Right atrium auricular region (tissue), 2 donors: Measurements from ENCODE around the gene TMEM51. TPM values are rescaled to one million over a fixed set of nuclear protein-coding genes. Genes with fewer than 3 reads are reported as not detected.

ENCODE experiments used
- DNase-seq: peaks from one replicate; pipeline ENCODE4 v3.0.0-alpha.2; 2019; ENCODE audit warnings: low spot score
- H3K27ac ChIP-seq, 2 donors: fragments of 200-600 bp; sonication (generic); 1 replicate in 1 of 2; 2 replicates in 1 of 2; pipeline ENCODE4 v1.5.1; 2016 to 2019
- H3K27me3 ChIP-seq, 2 donors: fragments of 200-600 bp; sonication (generic); one replicate each; pipeline versions ENCODE4 v1.5.1 to v1.6.0; 2017 to 2019
- H3K36me3 ChIP-seq: fragments of 200-600 bp; sonication (generic); one replicate; pipeline ENCODE4 v1.5.1; 2016
- H3K4me1 ChIP-seq, 2 donors: fragments of 200-600 bp; sonication (generic); one replicate each; pipeline versions ENCODE4 v1.5.1 to v1.6.0; 2017 to 2019
- H3K4me3 ChIP-seq, 2 donors: fragments of 200-600 bp; sonication (generic); 1 replicate in 1 of 2; 2 replicates in 1 of 2; pipeline ENCODE4 v1.5.1; 2017 to 2019; ENCODE audit warnings: mild to moderate bottlenecking in 1 of 2, moderate library complexity in 1 of 2
- H3K9me3 ChIP-seq, 2 donors: fragments of 200-600 bp; sonication (generic); one replicate each; pipeline ENCODE4 v1.5.1; 2019
- CTCF ChIP-seq, 2 donors: fragments of 200-600 bp; sonication (generic); IDR thresholded peaks; one replicate each; pipeline ENCODE4 v1.5.1; 2019; ENCODE audit warnings: antibody characterized with exemption in 2 of 2
- total RNA-seq, 2 donors: library from RNA; depleted of rRNA; stranded (reverse); fragments of >200 nt; gene quantifications; one replicate each; pipeline ENCODE4 v1.1.0, GENCODE V29; 2016

Gene TMEM51
- total RNA-seq, 2 donors from 2014 or later: 3.2 to 6.6 TPM

DNA sequence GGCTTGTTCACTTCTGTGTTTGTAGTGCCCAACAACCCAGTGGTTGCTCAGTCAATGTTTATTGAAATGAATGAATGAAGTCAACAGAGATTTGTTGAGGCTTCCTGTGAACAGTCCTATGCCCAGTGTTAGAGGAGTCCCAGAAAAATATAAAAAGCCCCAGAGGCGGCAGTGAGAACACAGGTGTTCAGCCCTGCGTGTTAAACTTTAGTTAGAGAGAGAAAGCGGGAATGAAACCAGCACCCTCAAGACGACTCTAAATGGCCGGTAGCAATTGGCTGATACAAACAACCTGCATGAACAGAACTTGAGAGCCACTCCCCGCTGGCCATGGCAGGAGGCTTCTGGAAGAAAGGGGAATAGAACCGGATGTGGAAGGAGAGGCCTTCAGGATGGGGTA lies 22.6 kb downstream of the TMEM51 start:
- TF ChIP-seq CTCF (IDR thresholded peaks at IDR 0.05): no peak

DNA sequence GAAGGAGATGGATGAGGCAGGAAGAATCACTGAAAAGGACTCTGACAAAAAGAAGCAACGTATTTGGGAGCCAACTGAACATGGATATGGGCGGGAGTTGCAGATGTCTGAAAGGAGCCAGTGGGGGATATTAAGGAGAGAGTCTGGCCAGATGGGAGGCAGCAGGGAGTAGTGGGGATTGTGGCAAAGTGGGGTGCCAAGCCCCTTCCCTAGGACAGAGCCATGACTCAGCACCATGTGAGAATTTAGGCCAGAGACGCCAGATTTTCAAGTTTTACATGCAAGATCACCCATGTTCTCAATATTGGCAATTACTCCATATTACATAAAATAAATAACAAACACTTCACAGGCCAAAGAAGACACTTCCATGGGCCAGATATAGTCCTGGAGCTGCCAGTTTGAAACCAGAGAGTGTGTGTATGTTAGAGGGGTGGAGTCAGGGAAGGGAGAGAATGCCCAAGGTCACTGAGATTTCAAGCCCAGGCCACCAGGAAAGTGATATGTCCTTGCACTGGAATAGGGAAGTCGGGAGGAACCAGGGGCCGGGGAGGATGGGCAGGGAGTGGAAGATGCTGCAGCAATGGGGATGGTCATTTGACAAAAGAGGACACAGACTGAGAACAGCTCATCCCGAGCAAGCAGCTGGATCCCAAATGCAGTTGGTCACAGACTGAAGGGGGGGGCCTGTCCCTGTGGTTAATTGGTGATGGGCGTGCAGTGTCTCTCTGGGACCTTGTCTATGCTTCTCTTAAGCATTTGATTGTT lies 23.5 kb downstream of the TMEM51 start:
- DNase-seq: no peak
- no peaks in the 10 kb centered on the region for H3K36me3 ChIP-seq
- no peak overlapping the region for H3K27ac ChIP-seq
- H3K4me3 ChIP-seq: no peak overlapping the region
- H3K27me3 ChIP-seq: no peaks in the 10 kb centered on the region
- H3K9me3 ChIP-seq: no peaks in the 10 kb centered on the region
- TF ChIP-seq CTCF (IDR thresholded peaks at IDR 0.05): no peak
- peaks cover 0 to 13% of the 10 kb centered on the region in 2 donors for H3K4me1 ChIP-seq

More for the DNA sequence above, 22.6 kb downstream of the TMEM51 start:
- Histone ChIP-seq H3K27me3 (no peaks in the 10 kb centered on the region), H3K27ac (no peak overlapping the region), H3K9me3 (no peaks in the 10 kb centered on the region), H3K4me3 (no peak overlapping the region), H3K36me3 (no peaks in the 10 kb centered on the region), H3K4me1 (peaks cover 0 to 17% of the 10 kb centered on the region in 2 donors)
- no peak for DNase-seq

DNA sequence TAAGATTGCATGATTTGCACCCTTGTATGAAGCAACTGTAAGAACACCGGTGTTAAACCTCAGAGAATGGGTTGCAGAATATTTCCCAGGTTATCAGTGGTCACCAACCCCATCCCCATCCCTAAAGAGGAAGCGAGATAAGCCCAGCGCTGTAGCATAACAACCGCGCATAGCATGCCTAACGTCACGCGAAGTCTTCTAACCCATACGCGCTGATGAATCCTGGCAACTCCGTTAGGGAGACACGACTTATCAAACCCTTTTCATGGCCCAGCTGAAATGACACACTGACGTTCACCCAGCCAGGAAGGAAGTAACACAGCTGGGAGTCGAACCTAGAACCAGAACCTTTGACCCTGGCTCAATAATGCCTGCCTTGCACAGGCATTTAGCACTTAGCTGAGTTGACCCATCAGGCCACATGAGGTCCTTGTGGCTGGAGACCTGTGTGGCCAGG lies 24.2 kb downstream of the TMEM51 start:
- no peak for TF ChIP-seq CTCF (IDR thresholded peaks at IDR 0.05)
- no peak for DNase-seq
- no peak overlapping the region for H3K4me3 ChIP-seq
- H3K9me3 ChIP-seq: no peaks in the 10 kb centered on the region
- no peak overlapping the region for H3K27ac ChIP-seq
- H3K27me3 ChIP-seq: no peaks in the 10 kb centered on the region
- H3K4me1 ChIP-seq: peaks cover 0 to 13% of the 10 kb centered on the region in 2 donors
- no peaks in the 10 kb centered on the region for H3K36me3 ChIP-seq

- H3K4me3 ChIP-seq: no peak overlapping the region
- H3K27me3 ChIP-seq: no peaks in the 10 kb centered on the region
- TF ChIP-seq CTCF (IDR thresholded peaks at IDR 0.05): no peak
- H3K4me1 ChIP-seq: peaks cover 0 to 13% of the 10 kb centered on the region in 2 donors
- H3K9me3 ChIP-seq: no peaks in the 10 kb centered on the region
- H3K27ac ChIP-seq: no peak overlapping the region
- DNase-seq: no peak
- no peaks in the 10 kb centered on the region for H3K36me3 ChIP-seq
Measured at GRCh38 chr1:15178571-15179484, 25.3 kb downstream of the TMEM51 start.

DNA sequence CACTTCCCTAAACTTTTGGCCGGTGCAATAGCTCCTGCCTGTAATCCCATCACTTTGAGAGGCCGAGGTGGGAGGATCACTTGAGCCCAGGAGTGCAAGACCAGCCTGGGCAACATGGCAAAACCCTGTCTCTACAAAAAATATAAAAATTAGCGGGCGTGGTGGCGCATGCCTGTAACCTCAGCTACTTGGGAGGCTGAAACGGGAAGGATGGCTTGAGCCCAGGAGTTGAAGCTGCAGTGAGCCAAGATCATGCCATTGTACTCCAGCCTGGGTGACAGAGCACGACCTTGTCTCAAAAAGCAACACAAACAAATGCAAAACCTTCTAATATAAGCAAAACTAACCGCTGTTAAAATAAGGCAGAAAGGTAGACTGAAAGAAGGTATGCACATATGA lies 25.9 kb downstream of the TMEM51 start:
- H3K27ac ChIP-seq: no peak overlapping the region

More for the DNA sequence above, 25.9 kb downstream of the TMEM51 start:
- H3K4me3 ChIP-seq: no peak overlapping the region
- no peaks in the 10 kb centered on the region for H3K27me3 ChIP-seq
- TF ChIP-seq CTCF (IDR thresholded peaks at IDR 0.05): no peak
- H3K4me1 ChIP-seq: peaks cover 0 to 13% of the 10 kb centered on the region in 2 donors
- no peaks in the 10 kb centered on the region for H3K36me3 ChIP-seq
- DNase-seq: no peak
- no peaks in the 10 kb centered on the region for H3K9me3 ChIP-seq
